GM12874 (cell line): ENCODE data around the gene CDK5R2.

Experiments used
- TF ChIP-seq, protein P1 (sequence below): IDR thresholded peaks from 2 replicates; pipeline ENCODE4 v1.5.1; 2011; ENCODE audit warnings: low read depth, mild to moderate bottlenecking, control low read depth, low read length, moderate library complexity; ENCODE audit not compliant: insufficient read depth

The CDK5R2 gene

DNA sequence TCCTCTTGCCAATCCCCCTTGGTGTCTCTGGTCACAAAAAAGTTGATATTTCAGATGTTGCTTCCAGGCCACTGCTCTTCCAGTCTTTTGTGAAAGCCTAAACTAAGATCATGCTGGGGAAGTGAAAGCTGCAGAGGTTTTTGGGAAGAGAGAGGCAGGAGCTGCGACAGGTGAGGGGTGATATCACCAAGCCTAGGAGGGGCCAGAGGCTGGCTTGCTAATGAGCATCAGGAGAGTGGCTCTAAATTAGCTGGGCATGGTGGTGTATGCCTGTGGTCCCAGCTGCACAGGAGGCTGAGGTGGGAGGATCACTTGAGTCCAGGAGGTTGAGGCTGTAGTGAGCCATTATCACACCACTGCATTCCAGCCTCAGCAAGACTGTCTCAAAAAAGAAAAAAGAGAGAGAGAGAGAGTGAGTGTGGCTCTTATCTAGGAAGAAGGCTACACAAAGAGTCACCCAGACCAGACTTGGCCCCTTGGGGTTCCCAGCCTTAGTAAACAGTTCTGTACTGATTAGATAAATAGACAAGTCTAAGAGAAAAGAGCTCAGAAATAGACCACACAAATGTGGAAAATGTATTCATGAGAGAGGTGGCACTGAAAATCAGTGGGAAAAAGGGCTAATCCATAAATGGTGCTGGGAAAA, 14.6 kb upstream of the CDK5R2 start:
- TF ChIP-seq, protein P1, sequence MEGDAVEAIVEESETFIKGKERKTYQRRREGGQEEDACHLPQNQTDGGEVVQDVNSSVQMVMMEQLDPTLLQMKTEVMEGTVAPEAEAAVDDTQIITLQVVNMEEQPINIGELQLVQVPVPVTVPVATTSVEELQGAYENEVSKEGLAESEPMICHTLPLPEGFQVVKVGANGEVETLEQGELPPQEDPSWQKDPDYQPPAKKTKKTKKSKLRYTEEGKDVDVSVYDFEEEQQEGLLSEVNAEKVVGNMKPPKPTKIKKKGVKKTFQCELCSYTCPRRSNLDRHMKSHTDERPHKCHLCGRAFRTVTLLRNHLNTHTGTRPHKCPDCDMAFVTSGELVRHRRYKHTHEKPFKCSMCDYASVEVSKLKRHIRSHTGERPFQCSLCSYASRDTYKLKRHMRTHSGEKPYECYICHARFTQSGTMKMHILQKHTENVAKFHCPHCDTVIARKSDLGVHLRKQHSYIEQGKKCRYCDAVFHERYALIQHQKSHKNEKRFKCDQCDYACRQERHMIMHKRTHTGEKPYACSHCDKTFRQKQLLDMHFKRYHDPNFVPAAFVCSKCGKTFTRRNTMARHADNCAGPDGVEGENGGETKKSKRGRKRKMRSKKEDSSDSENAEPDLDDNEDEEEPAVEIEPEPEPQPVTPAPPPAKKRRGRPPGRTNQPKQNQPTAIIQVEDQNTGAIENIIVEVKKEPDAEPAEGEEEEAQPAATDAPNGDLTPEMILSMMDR: no peak

DNA sequence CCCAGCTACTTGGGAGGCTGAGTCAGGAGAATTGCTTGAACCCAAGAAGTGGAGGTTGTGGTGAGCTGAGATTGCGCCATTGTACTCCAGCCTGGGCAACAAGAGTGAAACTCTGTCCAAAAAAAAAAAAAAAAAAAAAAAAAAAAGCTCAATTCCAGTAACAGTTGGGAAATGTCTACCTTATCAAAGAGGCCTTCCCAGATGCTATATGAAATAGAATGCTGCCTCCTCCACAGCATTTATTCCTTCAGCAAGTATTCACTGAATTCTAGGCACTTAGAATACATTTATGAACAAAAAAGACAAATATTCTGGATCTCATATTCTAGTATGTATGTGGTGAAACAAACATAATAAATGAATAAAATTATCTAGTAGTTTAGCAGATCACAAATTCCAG, 12.8 kb upstream of the CDK5R2 start:
- TF ChIP-seq, protein P1: no peak

GRCh38 chr2:218952160-218952559, 7.3 kb upstream of the CDK5R2 start:
- TF ChIP-seq, protein P1: no peak

- TF ChIP-seq, protein P1: peak; percentile 23; the same call in 1 of the 2 replicates
These were observed 6.0 kb upstream of the CDK5R2 start for GRCh38 chr2:218953366-218953954.

DNA sequence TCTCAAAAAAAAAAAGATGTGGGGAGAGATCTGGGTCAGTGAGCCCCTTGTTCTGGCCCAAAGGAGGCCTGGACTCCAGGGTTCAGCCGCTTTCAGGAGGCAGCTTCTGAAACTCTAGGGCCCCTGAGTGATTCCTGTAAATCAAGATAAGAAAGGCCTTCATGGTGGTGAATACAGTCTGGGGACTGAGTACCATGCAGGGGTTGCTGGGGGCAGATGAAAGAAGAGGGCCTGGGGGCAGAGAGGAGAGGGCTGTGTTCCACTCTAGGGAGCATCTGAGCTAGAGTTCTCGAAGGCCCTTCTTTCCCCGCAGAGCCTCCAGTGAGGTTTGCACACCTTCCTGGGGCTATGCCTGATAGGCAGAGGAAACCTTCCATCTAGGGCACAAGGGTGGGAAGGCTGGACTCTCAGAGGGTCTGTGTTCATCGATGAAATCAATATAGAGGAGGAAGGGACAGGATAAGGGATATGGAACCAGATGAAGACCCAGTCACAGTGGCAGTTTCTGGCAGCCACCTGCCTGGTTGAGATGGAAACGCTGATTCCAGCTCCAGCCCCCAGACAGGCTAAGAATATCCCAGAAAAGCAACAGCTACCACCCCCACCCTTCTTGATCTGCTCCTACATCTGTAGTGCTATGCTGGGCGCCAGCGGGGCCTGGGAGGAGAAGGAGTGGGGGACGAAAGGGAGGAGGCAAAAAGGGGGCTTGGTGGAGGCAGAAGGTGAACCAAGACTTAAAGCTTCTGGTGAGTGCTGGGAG, 4.7 kb upstream of the CDK5R2 start:
- TF ChIP-seq, protein P1: no peak

GRCh38 chr2:218956039-218956438, 3.4 kb upstream of the CDK5R2 start:
- TF ChIP-seq, protein P1: no peak

GRCh38 chr2:218957671-218958070, 1.8 kb upstream of the CDK5R2 start:
- TF ChIP-seq, protein P1: no peak
